Cardiac septum (tissue), 1 donor: ENCODE results near the gene SLC16A1. TPM values are rescaled to one million over a fixed set of nuclear protein-coding genes. Genes with fewer than 3 reads are reported as not detected.
A peak's percentile ranks its signal among the peaks of the same experiment; 100 is the strongest.
"Not testable (repeated sequence)": the region's sequence is repeated elsewhere in the genome, so short reads cannot be mapped to it uniquely, and the experiment has no call there.

ENCODE experiments used
- DNase-seq: peaks from one replicate; pipeline ENCODE4 v3.0.0-alpha.2; 2020; ENCODE audit warnings: low spot score
- intact Hi-C: fragments of 100-400 bp; cut with DNase I; formaldehyde crosslinking; loops from one replicate; pipeline ENCODE4 v1.14.0; 2022
- long read RNA-seq: library from polyadenylated mRNA; unstranded; transcript quantifications from one replicate; pipeline ENCODE4 v2.0.0, GENCODE V29; 2021
- total RNA-seq: library from RNA; stranded (reverse); fragmentation: NEBNext Ultra II Directional; extraction: Animal tissue kit (Norgen Biotek cat#: 25700); gene quantifications from one replicate; pipeline ENCODE4 v1.2.1, GENCODE V29; 2021
- donor health status: DM: no; HTN: no; CAD: no.

SLC16A1 gene, protein sequence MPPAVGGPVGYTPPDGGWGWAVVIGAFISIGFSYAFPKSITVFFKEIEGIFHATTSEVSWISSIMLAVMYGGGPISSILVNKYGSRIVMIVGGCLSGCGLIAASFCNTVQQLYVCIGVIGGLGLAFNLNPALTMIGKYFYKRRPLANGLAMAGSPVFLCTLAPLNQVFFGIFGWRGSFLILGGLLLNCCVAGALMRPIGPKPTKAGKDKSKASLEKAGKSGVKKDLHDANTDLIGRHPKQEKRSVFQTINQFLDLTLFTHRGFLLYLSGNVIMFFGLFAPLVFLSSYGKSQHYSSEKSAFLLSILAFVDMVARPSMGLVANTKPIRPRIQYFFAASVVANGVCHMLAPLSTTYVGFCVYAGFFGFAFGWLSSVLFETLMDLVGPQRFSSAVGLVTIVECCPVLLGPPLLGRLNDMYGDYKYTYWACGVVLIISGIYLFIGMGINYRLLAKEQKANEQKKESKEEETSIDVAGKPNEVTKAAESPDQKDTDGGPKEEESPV
- 119 TPM for total RNA-seq
- long read RNA-seq, transcript SLC16A1-201 (5 exons, 3,910 nt), result major isoform, 44 of 81 reads
- long read RNA-seq, partial matches to known transcripts, result 22 of 81 reads
- long read RNA-seq, other reads (novel, unspliced or antisense), result 15 of 81 reads

DNA sequence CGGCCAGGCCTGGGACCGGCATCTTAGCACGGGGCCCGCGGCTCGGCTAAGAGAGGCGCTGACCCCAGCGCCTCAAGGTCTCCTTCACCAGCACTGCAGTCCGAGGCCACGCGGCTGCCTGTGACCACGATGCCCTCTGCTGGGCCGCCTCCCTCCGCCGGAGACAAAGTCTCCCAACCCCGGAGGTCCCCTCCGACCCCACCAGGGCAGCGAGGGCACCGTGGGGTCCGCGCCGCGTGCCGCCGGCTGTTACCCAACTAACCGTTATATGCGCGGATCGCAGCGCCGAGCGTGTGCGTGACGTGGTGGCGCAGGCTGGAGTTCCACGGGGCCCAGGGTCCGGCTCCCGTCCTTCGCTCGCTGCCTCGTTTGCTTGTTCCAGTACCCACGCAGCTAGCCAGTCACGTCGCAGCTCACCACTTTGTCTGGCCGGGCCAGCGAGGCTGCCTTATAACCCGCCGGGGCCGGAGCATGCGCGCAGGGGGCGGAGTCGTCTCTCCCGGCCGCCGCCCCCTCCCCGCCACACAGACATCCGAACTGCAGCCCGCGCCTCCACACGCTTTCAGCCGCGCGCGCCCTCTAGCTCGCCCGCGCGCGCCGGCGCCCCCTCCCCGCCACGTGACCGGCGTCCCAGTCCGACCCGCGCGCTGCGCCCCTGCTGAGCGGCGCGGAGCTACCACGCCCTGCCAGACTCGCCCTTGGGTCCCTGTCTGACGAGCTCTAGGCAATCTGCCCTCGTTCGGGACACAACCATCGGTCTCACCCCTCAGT, at the start of gene SLC16A1:
SLC16A1 (minus strand) TSS at position 424 of the 771 bp plus-strand sequence. CDS start 26,888 bp downstream, outside the sequence.
- intact Hi-C loops, result loop anchor here (2.0 to 5.0 kb wide), 6 partner anchors 43 to 337 kb away; partner anchors contain the start of genes CAPZA1, PPM1J and ST7L
- peak; percentile 96 for DNase-seq

DNA sequence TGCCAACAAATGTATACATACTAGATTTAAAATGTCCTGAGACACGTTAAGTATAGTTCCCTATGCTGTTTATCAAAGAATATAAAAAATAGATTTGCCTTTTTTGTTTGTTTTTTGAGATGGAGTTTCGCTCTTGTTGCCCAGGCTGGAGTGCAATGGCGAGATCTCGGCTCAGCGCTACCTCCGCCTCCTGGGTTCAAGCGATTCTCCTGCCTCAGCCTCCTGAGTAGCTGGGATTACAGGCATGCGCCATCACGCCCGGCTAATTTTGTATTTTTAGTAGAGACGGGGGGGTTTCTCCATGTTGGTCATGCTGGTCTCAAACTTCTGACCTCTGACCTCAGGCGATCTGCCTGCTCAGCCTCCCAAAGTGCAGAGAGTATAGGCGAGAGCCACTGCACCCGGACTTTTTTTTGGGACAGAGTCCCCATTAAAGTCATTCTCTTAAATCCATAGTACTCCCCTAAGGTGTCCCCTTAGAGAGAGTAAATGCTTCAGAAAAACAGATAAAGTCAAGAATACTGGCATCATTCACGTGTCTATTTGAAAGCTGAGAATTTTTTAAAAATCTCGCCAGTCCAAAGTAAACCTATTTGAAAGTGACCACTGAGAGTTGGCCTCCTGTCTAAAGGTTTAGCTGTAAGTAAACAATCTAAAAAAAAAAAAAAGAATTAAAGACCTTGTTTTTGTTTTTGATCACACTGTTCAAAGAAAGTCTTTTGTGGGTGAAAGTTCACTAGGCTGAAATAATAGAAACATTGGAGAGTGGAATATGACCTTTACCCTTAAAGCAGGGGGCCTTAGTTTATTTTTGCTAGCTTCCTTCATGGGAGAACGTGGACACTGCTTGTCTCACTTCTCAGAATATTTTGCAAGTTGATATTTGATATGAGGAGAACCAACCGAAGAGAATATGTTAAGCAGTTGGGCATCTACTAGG, 48.0 kb upstream of the SLC16A1 start:
- DNase-seq, result no peak
- intact Hi-C loops, result no loop called here

DNA sequence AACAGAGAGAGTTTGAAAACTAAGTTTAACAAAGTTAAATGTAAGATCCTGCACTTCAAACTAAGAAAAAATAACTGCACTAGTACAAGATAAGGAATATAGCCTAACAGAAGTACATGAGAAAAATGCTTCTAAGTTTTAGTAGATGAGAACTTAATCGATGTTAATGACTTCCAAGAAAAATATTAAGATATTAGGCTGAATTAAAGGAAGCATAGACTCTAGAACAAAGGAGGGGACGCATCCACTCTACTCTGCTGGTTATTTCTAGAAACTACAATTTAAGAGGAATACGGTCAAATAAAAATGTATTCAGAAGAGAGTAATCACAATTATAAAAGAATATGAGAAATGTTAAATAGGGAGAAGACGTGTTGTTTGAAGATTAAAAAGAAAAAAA, 46.3 kb upstream of the SLC16A1 start:
- DNase-seq, result no peak
- intact Hi-C loops, result no loop called here

DNA sequence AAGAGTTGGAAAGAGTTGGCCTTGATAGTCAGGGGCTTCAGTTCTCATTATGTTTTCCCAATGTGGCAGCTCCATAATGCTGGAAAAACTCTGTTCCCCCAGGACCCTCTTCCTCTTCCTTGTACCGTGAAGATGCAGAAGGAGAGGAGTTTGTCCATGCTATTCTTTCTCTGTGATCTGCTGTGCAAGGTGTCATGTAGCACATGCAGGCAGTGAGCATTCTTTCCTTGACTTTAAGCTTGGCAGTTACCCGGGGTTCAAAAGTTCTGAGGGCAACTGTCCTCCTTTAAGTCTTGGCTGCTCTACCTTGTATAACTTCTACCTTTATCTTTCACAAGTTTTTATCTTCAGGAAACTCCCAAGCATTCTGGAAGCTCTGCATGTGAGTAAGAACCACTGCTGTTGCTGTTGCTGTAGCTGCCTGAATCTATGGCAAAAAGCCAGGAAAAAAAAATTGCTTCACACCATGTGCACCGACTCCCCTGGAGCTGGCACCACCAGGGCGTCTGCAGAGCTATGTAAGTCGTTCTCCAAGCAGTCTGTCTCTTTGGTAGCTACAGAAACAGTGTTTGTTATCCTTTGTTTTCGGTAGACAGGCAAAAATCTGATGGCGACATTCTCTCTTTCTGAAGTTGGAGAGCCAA, 42.7 kb upstream of the SLC16A1 start:
- DNase-seq, result no peak
- intact Hi-C loops, result loop anchor here (2.0 kb wide), 1 partner anchor 42 kb away; the partner anchor contains the start of gene SLC16A1

DNA sequence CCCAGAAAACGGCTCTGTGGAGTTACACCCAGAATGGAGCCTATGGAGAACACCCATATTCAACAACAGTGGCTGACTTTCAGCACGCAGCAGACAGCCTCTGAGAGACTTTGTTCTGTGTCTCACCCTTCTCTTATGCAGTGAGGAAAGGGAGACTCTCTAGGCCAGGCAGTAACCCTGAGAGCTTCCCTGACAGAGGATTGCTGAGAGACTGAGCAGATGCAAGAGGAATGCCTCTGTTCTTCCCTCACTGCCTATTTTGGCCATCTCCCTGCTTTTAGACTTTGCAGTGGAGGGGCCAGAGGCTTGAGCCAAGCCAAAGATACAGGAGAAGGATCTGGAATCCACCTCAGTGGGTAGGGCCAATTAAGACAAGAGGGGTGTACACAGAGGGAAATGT, 41.8 kb upstream of the SLC16A1 start:
- DNase-seq, result no peak
- intact Hi-C loops, result loop anchor here (2.0 kb wide), 2 partner anchors 15 to 41 kb away; partner anchors contain the start of gene SLC16A1

DNA sequence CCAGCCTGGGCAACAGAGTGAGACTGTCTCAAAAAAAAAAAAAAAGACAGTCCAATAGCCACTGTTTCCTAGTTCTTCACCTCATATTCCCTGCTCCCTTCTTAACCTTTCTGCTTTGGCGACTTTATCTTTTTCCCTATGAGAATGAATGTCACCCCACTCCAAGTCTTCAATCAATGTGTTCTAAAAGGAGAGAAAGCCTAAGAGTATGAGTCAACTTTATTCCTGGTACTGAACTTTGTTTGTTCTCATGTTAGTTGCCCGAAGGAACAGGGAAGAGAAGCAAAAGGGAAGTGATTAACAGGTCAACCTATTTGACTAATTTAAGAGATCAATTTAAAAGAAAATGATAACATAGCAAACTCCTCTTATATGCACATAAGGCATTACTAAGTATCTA, 39.9 kb upstream of the SLC16A1 start:
- intact Hi-C loops, result loop anchor here (2.0 kb wide), 1 partner anchor 13 kb away; no protein-coding TSS in a partner anchor
- no peak for DNase-seq

DNA sequence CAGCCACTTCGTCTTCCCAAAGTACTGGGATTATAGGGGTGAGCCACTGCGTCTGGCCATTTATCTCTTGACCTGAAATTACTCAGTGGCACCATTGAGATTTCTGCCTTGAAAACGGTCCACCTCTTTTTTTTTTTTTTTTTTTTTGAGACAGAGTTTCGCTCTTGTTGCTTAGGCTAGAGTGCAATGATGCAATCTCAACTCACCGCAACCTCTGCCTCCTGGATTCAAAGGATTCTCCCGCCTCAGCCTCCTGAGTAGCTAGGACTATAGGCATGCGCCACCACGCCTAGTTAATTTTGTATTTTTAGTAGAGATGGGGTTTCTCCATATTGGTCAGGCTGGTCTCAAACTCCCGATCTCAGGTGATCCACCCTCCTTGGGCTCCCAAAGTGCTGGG, 39.0 kb upstream of the SLC16A1 start:
- DNase-seq, intact Hi-C loops: not testable (repeated sequence)

DNA sequence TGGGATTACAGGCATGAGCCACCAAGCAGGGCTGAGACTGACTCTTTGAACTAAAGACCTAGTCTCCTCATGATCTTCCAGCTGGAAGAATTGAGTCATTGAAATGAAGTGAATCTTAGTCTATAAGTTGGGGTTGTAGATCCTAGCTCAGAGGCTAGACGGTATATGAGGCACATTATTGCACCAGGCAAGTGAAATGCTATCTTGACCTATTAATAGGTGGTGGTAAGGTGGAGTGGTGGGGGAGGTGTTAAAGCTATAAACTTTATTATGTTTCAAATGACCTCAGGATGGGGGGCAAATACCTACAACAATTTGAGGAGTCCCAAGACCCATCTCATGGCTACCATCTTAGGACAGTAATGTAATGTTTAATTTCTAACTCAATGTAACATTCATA, 36.8 kb upstream of the SLC16A1 start:
- DNase-seq, result no peak
- intact Hi-C loops, result no loop called here

DNA sequence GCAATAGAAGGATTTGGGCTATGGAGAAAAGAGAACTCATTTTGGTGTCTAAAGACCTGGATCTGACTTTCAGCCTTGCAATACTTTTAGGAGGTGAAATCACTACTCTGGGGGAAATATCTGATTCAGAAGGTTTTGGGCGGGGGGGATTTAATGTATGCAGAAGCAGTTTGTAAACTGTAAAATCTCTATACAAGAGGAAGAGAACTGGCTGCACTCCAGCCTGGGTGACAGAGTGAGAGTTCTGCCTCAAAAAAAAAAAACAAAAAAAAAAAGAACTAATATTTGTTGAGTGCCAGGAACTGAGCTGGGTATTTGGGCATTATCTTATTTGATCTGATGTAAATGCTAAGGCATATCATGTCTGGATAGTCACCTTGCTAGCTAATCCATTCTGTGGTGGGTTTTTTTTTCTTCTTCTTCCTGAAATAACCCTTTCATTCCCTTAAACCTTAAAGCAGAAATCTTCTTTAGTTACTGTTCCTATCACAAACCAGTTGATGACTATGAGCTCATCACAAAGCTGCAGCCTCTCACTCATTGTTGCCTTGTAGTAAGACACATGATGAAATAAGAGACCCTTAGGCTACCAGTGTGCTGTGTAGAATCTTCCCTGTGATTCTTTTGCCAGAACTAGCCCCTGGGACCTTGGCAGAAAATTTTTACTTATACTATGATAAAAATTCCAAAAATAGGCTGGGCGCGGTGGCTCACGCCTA, 35.6 kb upstream of the SLC16A1 start:
- intact Hi-C loops, result no loop called here
- DNase-seq, result no peak

DNA sequence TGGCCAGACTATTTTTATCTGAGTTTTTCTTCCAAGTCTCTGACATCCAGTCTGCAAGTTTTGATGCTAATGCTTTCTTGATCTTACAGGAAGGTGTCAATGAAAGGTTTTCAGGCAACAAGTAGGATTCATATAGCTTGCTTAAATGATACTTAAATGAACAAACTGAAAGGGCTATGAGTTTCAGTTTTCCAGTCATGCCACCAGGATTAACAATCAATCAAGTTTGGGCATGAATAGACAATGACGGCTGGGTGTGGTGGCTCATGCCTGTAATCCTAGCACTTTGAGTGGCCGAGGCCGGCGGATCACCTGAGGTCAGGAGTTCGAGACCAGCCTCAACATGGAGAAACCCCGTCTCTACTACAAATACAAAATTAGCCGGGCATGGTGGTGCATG, 34.3 kb upstream of the SLC16A1 start:
- intact Hi-C loops, result no loop called here

DNA sequence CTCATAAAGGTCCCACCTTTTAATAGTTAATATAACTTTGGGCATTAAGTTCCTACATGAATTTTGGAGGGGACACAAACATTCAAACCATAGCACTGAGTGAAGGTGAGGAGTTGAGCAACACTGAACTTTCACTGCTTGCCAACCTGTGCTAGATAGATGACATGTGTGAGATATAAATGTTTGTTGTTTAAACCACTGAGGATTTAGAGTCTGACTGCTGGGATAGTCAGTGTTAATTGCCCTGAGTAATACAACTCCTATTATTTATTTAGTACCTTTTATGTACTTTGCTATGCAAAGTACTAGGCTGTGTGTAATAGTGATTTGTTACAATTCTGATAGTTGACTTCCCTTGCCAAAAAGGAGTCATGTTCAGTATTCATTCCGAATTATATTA, 32.4 kb upstream of the SLC16A1 start:
- intact Hi-C loops, result no loop called here
- no peak for DNase-seq

More for the DNA sequence above, 34.3 kb upstream of the SLC16A1 start:
- DNase-seq, result no peak

DNA sequence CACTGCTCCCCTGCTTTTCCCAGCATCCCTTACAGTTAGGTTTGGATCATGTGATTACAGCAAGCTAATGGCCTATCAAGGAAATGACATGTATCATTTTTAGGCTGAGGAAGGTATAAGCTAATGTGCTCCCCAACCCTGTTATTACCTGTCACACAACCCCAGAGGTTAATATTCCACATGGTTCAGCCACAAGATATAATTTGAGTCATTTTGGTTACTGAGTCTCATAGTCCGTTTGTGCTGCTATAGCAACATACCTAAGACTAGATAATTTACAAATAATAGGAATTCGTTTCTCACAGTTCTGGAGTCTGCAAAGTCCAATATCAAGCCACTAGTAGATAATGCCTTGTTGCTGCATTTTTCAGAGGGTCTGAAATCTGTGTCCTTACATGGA, 29.1 kb upstream of the SLC16A1 start:
- intact Hi-C loops, result no loop called here
- no peak for DNase-seq

DNA sequence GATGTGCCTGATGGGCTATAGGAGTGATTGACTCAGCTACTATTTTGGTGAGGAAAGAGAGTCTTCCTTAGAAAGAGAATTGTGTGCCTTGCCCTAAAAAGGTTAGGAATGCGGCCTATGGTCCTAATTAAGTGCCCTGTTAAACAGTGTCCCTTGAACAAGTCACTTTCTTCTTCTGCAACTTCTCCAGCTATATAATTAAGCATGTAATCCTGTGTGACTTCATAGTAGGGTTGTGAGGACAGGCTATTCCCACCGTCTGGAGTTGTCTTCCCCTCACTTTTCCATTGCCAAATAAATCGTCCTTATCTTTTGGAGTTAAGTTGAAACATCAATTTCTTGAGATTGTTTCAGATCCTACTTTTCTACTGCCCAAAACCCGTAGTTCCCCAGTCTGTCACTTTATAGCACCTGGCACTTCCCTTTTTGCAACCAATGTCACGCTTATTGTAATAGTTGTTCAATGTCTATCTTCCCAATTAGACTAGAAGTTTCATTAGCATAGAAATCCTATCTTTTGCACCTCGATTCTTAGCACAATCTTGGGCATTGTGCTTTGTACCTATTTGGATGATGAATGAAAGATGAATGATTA, 27.6 kb upstream of the SLC16A1 start:
- DNase-seq, result no peak
- intact Hi-C loops, result loop anchor here (2.0 kb wide), 1 partner anchor 13 kb away; no protein-coding TSS in a partner anchor

DNA sequence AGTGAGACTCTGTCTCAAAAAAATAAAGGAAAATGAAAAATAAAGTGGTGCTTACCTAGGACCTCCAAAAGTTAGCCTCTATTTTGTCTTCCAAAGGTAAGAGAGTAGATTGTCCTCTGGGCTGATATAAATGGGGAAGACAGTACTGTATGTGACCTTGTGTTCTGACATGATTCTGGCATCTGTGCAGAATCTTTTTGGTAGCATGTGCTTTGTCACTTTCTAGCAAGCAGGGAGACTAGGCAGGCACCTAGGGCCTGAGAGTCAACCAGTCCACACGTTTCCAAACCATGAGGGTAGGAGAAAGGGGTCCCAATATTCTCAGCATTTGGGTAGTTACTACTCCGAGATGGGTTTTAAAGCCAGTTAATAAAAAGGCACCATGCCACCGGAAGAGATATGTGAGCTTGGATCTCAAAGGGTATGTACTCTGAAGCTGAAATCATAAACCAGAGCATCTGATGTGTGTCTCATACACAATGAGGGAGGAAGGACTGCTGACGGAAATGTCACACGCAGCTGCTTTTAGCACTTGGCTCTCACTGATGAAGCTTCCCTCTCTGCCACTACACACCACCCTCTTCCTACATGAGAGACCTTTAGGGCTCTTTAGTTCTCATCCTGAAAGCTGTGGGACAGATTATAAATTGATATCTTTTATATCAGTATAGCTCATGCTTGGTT, 27.0 kb upstream of the SLC16A1 start:
- intact Hi-C loops, result loop anchor here (2.0 kb wide), 1 partner anchor 14 kb away; no protein-coding TSS in a partner anchor
- no peak for DNase-seq

DNA sequence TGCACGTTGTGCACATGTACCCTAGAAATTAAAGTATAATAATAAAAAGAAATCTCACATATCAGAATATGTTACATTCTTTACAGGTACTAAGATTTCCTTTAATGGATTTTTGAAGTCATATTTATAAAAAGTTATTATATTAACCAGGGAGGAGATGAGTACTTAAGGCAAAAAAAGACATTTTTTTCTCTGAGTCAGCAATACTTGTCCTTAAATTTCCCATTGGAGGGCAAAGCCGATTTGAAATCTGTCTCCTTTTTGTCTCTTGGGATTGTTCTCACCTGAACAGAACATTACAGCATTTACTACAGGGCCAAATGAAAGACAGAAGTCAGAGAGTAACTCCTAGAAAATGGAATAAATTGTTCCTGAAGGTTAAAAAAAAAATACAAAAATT, 26.3 kb upstream of the SLC16A1 start:
- no peak for DNase-seq
- intact Hi-C loops, result loop anchor here (2.0 kb wide), 1 partner anchor 14 kb away; no protein-coding TSS in a partner anchor

DNA sequence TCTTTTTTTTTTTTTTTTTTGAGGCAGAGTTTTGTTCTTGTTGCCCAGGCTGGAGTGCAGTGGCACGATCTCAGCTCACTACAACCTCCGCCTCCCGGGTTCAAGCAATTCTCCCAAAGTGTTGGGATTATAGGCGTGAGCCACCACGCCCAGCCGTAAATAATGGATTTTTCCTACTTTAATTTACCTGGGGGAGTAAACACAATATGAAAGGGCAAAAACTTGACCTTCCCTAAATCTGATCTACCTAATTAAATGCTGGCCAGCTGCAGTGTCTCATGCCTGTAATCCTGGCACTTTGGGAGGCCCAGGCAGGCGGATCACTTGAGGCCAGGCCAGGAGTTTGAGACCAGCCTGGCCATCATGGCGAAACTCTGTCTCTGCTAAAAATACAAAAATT, 25.8 kb upstream of the SLC16A1 start:
- intact Hi-C loops, result loop anchor here (2.0 kb wide), 1 partner anchor 15 kb away; no protein-coding TSS in a partner anchor
- not testable (repeated sequence) for DNase-seq

DNA sequence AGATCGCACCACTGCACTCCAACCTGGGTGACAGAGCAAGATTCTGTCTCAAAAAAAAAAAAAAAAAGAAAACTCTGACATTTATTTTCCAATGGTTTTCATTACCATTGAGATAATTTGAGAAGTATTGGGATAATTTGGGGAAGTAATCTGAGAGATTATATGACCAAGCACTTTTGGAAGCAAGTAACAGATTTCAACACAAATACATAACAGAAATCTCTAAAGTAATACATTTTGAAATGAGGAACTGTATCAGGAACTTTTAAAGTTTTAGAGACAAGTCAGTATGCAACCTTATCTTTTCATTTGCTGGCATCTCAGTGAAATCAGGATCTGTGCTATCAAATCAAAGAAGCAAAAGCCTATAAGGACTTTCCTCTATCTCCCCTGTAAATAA, 25.4 kb upstream of the SLC16A1 start:
- intact Hi-C loops, result no loop called here

More for the DNA sequence above, 25.4 kb upstream of the SLC16A1 start:
- DNase-seq, result no peak
